HG03103 (cell line): ENCODE data around the gene IRAK1.

Experiments
- ATAC-seq: cut with Tn5 transposase; IDR thresholded peaks from one replicate; pipeline ENCODE4 v1.9.1; 2021; ENCODE audit warnings: low read depth; ENCODE audit not compliant: unreplicated experiment

IRAK1 gene

GRCh38 chrX:153973127-153974002 is 46.3 kb downstream of the IRAK1 start:
- ATAC-seq, result no peak

GRCh38 chrX:153972368-153973126 is 47.2 kb downstream of the IRAK1 start, which contains the start of gene TMEM187:
TSS of gene TMEM187 (plus strand) at chrX:153972754. CDS start at chrX:153982063, 9,309 bp downstream.
- peak; percentile 41 for ATAC-seq

- ATAC-seq, result peak; percentile 26
Measured at GRCh38 chrX:153971450-153972367, 48.0 kb downstream of the IRAK1 start, which contains the start of gene HCFC1. TSS of gene HCFC1 (minus strand) at chrX:153971818. CDS start at chrX:153970840, 978 bp downstream.

GRCh38 chrX:153971124-153971449 is 48.6 kb downstream of the IRAK1 start:
- peak; percentile 23 for ATAC-seq

- ATAC-seq, result no peak
Measured at GRCh38 chrX:153970357-153971123, 49.2 kb downstream of the IRAK1 start.

- ATAC-seq, result no peak
Measured at GRCh38 chrX:153969904-153970356, 49.8 kb downstream of the IRAK1 start.

- ATAC-seq, result no peak
Measured at GRCh38 chrX:153969125-153969903, 50.4 kb downstream of the IRAK1 start.

- ATAC-seq, result no peak
Measured at GRCh38 chrX:153968754-153969124, 51.0 kb downstream of the IRAK1 start.

- ATAC-seq, result no peak
Measured at GRCh38 chrX:153968255-153968654, 51.4 kb downstream of the IRAK1 start.

GRCh38 chrX:153967536-153968224 is 52.0 kb downstream of the IRAK1 start:
- no peak for ATAC-seq

- ATAC-seq, result no peak
Measured at GRCh38 chrX:153966841-153967535, 52.7 kb downstream of the IRAK1 start.

GRCh38 chrX:153966283-153966688 is 53.4 kb downstream of the IRAK1 start:
- ATAC-seq, result no peak

- no peak for ATAC-seq
Measured at GRCh38 chrX:153965406-153965805, 54.3 kb downstream of the IRAK1 start.

GRCh38 chrX:153964105-153964504 is 55.6 kb downstream of the IRAK1 start:
- ATAC-seq, result no peak

- no peak for ATAC-seq
Measured at GRCh38 chrX:153963546-153963945, 56.2 kb downstream of the IRAK1 start.

GRCh38 chrX:153961292-153961691 is 58.4 kb downstream of the IRAK1 start:
- no peak for ATAC-seq

- ATAC-seq, result no peak
Measured at GRCh38 chrX:153960786-153961185, 58.9 kb downstream of the IRAK1 start.
